ENCODE results near the gene HOXD10.
A peak's percentile ranks its signal among the peaks of the same experiment; 100 is the strongest.

HOXD10 gene

DNA sequence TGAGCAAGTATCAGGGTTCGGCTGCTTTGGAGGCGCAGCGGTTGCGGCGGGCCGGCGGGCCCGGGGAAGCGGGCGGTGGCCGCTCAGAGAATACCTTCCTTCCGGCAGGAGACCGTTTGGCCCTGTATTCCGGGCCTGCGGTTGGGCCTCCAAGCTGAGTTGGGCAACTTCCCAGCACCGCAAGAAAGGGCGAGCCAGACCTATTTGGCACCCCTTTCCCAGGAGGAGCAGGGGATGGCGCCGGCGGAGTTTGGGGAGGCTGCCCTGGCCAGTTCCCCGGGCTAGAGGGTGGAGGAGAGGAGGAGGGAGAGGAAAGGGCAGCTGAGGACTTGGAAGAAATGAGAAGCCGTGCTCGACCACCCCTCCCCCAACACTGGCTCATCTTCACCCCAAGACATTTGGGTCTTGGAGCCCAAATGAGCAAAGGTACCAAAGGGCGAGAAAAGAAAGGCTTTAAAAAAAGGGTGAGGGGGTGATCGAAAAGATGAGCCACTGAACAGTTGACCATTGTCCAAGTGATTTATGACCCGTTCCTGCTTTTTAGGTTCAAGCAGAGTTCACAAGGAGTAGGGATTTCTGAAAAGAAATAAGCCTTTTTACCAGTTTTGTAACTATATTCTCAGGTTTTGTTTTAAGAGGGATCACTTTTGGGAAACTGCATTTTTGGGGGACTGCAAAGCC is 48.9 kb downstream of the HOXD10 start:
- H3K27me3 ChIP-seq (ENCODE audit: control insufficient read depth, insufficient read depth, low read length): peaks cover 71% of the 10 kb centered on the region
- no peak overlapping the region for H3K4me3 ChIP-seq (ENCODE audit: low read length)
- H3K4me1 ChIP-seq (ENCODE audit: control insufficient read depth, insufficient read depth, low read length): peaks cover 10% of the 10 kb centered on the region
- no peaks in the 10 kb centered on the region for H3K9me3 ChIP-seq (replicated peaks; ENCODE audit: low read length)
- H3K4me2 ChIP-seq (ENCODE audit: low read length): no peak overlapping the region
- no peaks in the 10 kb centered on the region for H3K36me3 ChIP-seq (ENCODE audit: insufficient read depth, low read length)
- no peak overlapping the region for H3K9ac ChIP-seq (ENCODE audit: low read depth, low read length)

- Histone ChIP-seq H3K36me3 (ENCODE audit: insufficient read depth, low read length) (no peaks in the 10 kb centered on the region), H3K9me3 (replicated peaks; ENCODE audit: low read length) (no peaks in the 10 kb centered on the region), H3K4me1 (ENCODE audit: control insufficient read depth, insufficient read depth, low read length) (peaks cover 10% of the 10 kb centered on the region), H3K4me2 (ENCODE audit: low read length) (no peak overlapping the region), H3K4me3 (ENCODE audit: low read length) (no peak overlapping the region), H3K27me3 (ENCODE audit: control insufficient read depth, insufficient read depth, low read length) (peaks cover 69% of the 10 kb centered on the region), H3K9ac (ENCODE audit: low read depth, low read length) (no peak overlapping the region)
These were observed 49.7 kb downstream of the HOXD10 start for GRCh38 chr2:176166272-176166671.

DNA sequence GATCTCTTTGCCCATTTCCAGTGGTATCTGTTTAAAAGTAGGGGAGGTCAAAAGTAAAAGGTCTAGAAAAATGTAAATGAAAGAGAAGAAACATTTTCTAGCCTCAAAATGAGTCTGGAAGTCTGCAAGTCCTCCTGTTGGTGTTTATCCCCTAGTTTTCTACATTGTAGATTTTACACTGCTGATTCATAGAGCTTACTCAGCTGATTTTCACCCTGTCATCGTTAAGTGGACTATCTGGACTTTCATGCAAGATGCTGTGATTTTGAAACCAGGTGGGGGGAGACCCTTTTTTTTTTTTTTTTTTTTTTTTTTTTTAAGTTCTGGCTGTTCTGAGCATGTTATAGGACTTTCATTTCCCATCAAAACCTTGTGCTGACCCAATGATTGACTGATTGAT is 50.8 kb downstream of the HOXD10 start:
- H3K36me3 ChIP-seq (ENCODE audit: insufficient read depth, low read length): no peaks in the 10 kb centered on the region
- no peaks in the 10 kb centered on the region for H3K9me3 ChIP-seq (replicated peaks; ENCODE audit: low read length)
- peaks cover 63% of the 10 kb centered on the region for H3K27me3 ChIP-seq (ENCODE audit: control insufficient read depth, insufficient read depth, low read length)
- no peak overlapping the region for H3K4me3 ChIP-seq (ENCODE audit: low read length)
- no peak overlapping the region for H3K9ac ChIP-seq (ENCODE audit: low read depth, low read length)
- peaks cover 7% of the 10 kb centered on the region for H3K4me1 ChIP-seq (ENCODE audit: control insufficient read depth, insufficient read depth, low read length)
- H3K4me2 ChIP-seq (ENCODE audit: low read length): no peak overlapping the region

DNA sequence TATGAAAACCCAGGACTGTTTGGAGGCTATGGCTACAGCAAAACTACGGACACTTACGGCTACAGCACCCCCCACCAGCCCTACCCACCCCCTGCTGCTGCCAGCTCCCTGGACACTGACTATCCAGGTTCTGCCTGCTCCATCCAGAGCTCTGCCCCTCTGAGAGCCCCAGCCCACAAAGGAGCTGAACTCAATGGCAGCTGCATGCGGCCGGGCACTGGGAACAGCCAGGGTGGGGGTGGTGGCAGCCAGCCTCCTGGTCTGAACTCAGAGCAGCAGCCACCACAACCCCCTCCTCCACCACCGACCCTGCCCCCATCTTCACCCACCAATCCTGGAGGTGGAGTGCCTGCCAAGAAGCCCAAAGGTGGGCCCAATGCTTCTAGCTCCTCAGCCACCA is 52.6 kb downstream of the HOXD10 start:
- H3K4me3 ChIP-seq (ENCODE audit: low read length): no peak overlapping the region
- peaks cover 7% of the 10 kb centered on the region for H3K4me1 ChIP-seq (ENCODE audit: control insufficient read depth, insufficient read depth, low read length)
- H3K27me3 ChIP-seq (ENCODE audit: control insufficient read depth, insufficient read depth, low read length): peaks cover 64% of the 10 kb centered on the region
- no peaks in the 10 kb centered on the region for H3K9me3 ChIP-seq (replicated peaks; ENCODE audit: low read length)
- no peak overlapping the region for H3K9ac ChIP-seq (ENCODE audit: low read depth, low read length)
- H3K4me2 ChIP-seq (ENCODE audit: low read length): no peak overlapping the region
- no peaks in the 10 kb centered on the region for H3K36me3 ChIP-seq (ENCODE audit: insufficient read depth, low read length)

Small RNA genes within 50 kb of the gene (small RNA-seq; reads per million reads assigned to genes)
- gene MIR10B: 1,147 reads per million, percentile 99 among the genes with 10 or more reads in this experiment

Measured in skeletal muscle satellite cell (primary cell).